HCT116 (cell line): ENCODE results near the gene TLCD3A. TPM values are rescaled to one million over a fixed set of nuclear protein-coding genes. Genes with fewer than 3 reads are reported as not detected.
A peak's percentile ranks its signal among the peaks of the same experiment; 100 is the strongest.
"Not testable (repeated sequence)": the region's sequence is repeated elsewhere in the genome, so short reads cannot be mapped to it uniquely, and the experiment has no call there.

Experiments
- ATAC-seq: fragments of 200-7000 bp; cut with Tn5 transposase; 2 replicates; pipeline ENCODE4 v1.9.1; 2020; ENCODE audit warnings: mild to moderate bottlenecking, moderate library complexity
- BruUV-seq: library from RNA; stranded (reverse); fragments of 400-500 nt; replicated peaks from 2 replicates; lab custom pipeline; 2021; lab: Mats Ljungman, UMichigan
- CTCF ChIA-PET: fragments of 300-600 bp; sonication (Branson Sonifier 250); formaldehyde crosslinking; loops from one replicate; lab custom pipeline; 2021; ENCODE audit warnings: antibody characterized with exemption; lab: Charles Lee
- POLR2A ChIA-PET: fragments of 300-600, 350-600 bp; sonication (Branson Sonifier 250); formaldehyde crosslinking; loops from one replicate; lab custom pipeline; 2021; ENCODE audit warnings: antibody characterized with exemption; lab: Charles Lee
- RAD21 ChIA-PET, 2 experiments: fragments of 300-600 bp; sonication (Branson Sonifier 250); formaldehyde crosslinking; loops; one replicate each; lab custom pipeline; 2023; ENCODE audit warnings: low total read pairs in 2 of 2; ENCODE audit not compliant: uncharacterized antibody in 2 of 2, unreplicated experiment in 2 of 2, low non-redundant PET in 1 of 2; lab: Charles Lee
- DNase-seq: peaks from one replicate; pipeline ENCODE4 v3.0.0-alpha.2; 2010; ENCODE audit warnings: low read depth, low spot score
- H2AFZ ChIP-seq: fragments of 200-600 bp; shearing (Covaris generic), sonication (generic); 2 replicates; pipeline ENCODE4 v1.6.1; 2017; ENCODE audit warnings: low read depth, mixed run types, mixed read lengths, antibody characterized with exemption, low read length; ENCODE audit not compliant: poor library complexity, severe bottlenecking
- H3K27ac ChIP-seq: 2 replicates; pipeline ENCODE4 v1.5.1; 2012; ENCODE audit warnings: low read depth, low read length
- H3K27me3 ChIP-seq: fragments of 200-600 bp; sonication (generic); 2 replicates; pipeline ENCODE4 v1.6.1; 2016; ENCODE audit warnings: mixed run types, low read length, mixed read lengths; ENCODE audit not compliant: insufficient read depth
- H3K36me3 ChIP-seq, 2 experiments: fragments of 200-500 bp in 1 of 2; fragments of 200-600 bp in 1 of 2; sonication (Bioruptor generic) in 1 of 2; sonication (generic) in 1 of 2; 2 replicates each; pipeline versions ENCODE4 v1.5.1 to v1.6.1; 2014 to 2016; ENCODE audit warnings: low read length in 2 of 2, inconsistent platforms in 1 of 2, mixed read lengths in 1 of 2, mixed run types in 1 of 2; ENCODE audit not compliant: insufficient read depth in 2 of 2, control insufficient read depth in 1 of 2
- H3K4me1 ChIP-seq, 2 experiments: fragments of 200-600 bp in 1 of 2; sonication (generic) in 1 of 2; 2 replicates each; pipeline versions ENCODE4 v1.5.1 to v1.6.1; 2012 to 2017; ENCODE audit warnings: low read length in 2 of 2, inconsistent platforms in 1 of 2, mild to moderate bottlenecking in 1 of 2, mixed read lengths in 1 of 2, mixed run types in 1 of 2, moderate library complexity in 1 of 2; ENCODE audit not compliant: insufficient read depth in 2 of 2, control insufficient read depth in 1 of 2
- H3K4me2 ChIP-seq: fragments of 200-600 bp; sonication (generic); 2 replicates; pipeline ENCODE4 v1.6.1; 2017; ENCODE audit warnings: mixed run types, low read length, mixed read lengths
- H3K4me3 ChIP-seq, 2 experiments: fragments of 200-600 bp in 1 of 2; sonication (generic) in 1 of 2; replicated peaks in 1 of 2; 2 replicates each; pipeline ENCODE4 v1.5.1; 2011 to 2016; ENCODE audit warnings: low read length in 2 of 2, control low read depth in 1 of 2, low read depth in 1 of 2, mild to moderate bottlenecking in 1 of 2, mixed read lengths in 1 of 2, mixed run types in 1 of 2
- H3K79me2 ChIP-seq: fragments of 200-600 bp; sonication (generic); 2 replicates; pipeline ENCODE4 v1.6.1; 2017; ENCODE audit warnings: mild to moderate bottlenecking, mixed run types, low read length, moderate library complexity, mixed read lengths; ENCODE audit not compliant: insufficient read depth
- H3K9ac ChIP-seq: fragments of 200-600 bp; sonication (generic); 2 replicates; pipeline ENCODE4 v1.6.1; 2016; ENCODE audit warnings: low read length, mixed read lengths
- H3K9me2 ChIP-seq: fragments of 200-600 bp; sonication (generic), shearing (Covaris generic); 2 replicates; pipeline ENCODE4 v1.6.1; 2017; ENCODE audit warnings: mixed run types, mild to moderate bottlenecking, moderate library complexity; ENCODE audit not compliant: insufficient read depth
- H3K9me3 ChIP-seq, 2 experiments: fragments of 200-500 bp in 1 of 2; fragments of 200-600 bp in 1 of 2; sonication (Bioruptor generic) in 1 of 2; sonication (generic) in 1 of 2; 2 replicates each; pipeline ENCODE4 v1.6.1; 2014 to 2017; ENCODE audit warnings: low read length in 2 of 2, mixed read lengths in 2 of 2, inconsistent platforms in 1 of 2, low read depth in 1 of 2, mild to moderate bottlenecking in 1 of 2, mixed run types in 1 of 2, moderate library complexity in 1 of 2; ENCODE audit not compliant: control insufficient read depth in 1 of 2, insufficient read depth in 1 of 2
- H4K20me1 ChIP-seq: fragments of 200-600 bp; sonication (generic), shearing (Covaris generic); 2 replicates; pipeline ENCODE4 v1.6.1; 2017; ENCODE audit warnings: mixed run types, mild to moderate bottlenecking, moderate library complexity; ENCODE audit not compliant: insufficient read depth
- MAX ChIP-seq: IDR thresholded peaks from 2 replicates; pipeline ENCODE4 v1.6.1; 2012
- POLR2AphosphoS5 ChIP-seq: IDR thresholded peaks from 2 replicates; pipeline ENCODE4 v1.6.1; 2011; ENCODE audit warnings: mild to moderate bottlenecking, low read depth, low read length, moderate library complexity
- SP1 ChIP-seq: IDR thresholded peaks from 2 replicates; pipeline ENCODE4 v1.6.1; 2012; ENCODE audit warnings: low read depth
- intact Hi-C: fragments of 100-400 bp; cut with micrococcal nuclease; formaldehyde crosslinking; loops from 2 replicates; pipeline ENCODE4 v1.10.0; 2022
- total RNA-seq: library from RNA; stranded (reverse); gene quantifications from one replicate; pipeline ENCODE4 v1.2.1, GENCODE V29; 2021; ENCODE audit not compliant: unreplicated experiment

Gene TLCD3A
- total RNA-seq, 1 experiment from 2014 or later = 26.0 TPM

- no peak for TF ChIP-seq MAX
- no peak for TF ChIP-seq SP1
- no peak for TF ChIP-seq POLR2AphosphoS5
Measured at GRCh38 chr17:789160-789840, 56.9 kb downstream of the TLCD3A start (continued).

GRCh38 chr17:789931-790873, 57.8 kb downstream of the TLCD3A start:
- BruUV-seq, H3K9me3 ChIP-seq, H3K4me3 ChIP-seq, POLR2A ChIA-PET, H4K20me1 ChIP-seq, DNase-seq, intact Hi-C loops, H3K27me3 ChIP-seq, H3K4me1 ChIP-seq, H3K27ac ChIP-seq, H3K4me2 ChIP-seq, H3K9me2 ChIP-seq, RAD21 ChIA-PET, H3K9ac ChIP-seq, H2AFZ ChIP-seq: not testable (repeated sequence)
- CTCF ChIA-PET = interaction anchor here (1.6 to 2.1 kb wide), 2 partner anchors 191 to 206 kb away, joined by 7 to 8 read pairs; partner anchors contain the start of gene TIMM22
- peak; percentile 65 for ATAC-seq
- Histone ChIP-seq H3K79me2 (peaks cover 36% of the 10 kb centered on the region), H3K36me3 (peaks cover 8 to 34% of the 10 kb centered on the region in 2 experiments; a peak in 3 of 4 replicates)

- H3K9me2 ChIP-seq, H3K9ac ChIP-seq, H3K4me3 ChIP-seq, DNase-seq, H3K9me3 ChIP-seq, H4K20me1 ChIP-seq, RAD21 ChIA-PET, intact Hi-C loops, ATAC-seq, H3K27ac ChIP-seq, BruUV-seq, POLR2A ChIA-PET, H3K27me3 ChIP-seq, H3K4me2 ChIP-seq, H2AFZ ChIP-seq: not testable (repeated sequence)
- CTCF ChIA-PET = interaction anchor here (1.6 to 2.1 kb wide), 2 partner anchors 190 to 206 kb away, joined by 7 to 8 read pairs; partner anchors contain the start of gene TIMM22
- Histone ChIP-seq H3K4me1 (peaks cover 0 to 11% of the 10 kb centered on the region in 2 experiments; a peak in 2 of 4 replicates), H3K36me3 (peaks cover 8 to 34% of the 10 kb centered on the region in 2 experiments; a peak in 3 of 4 replicates), H3K79me2 (peaks cover 30% of the 10 kb centered on the region)
Measured at GRCh38 chr17:790874-791247, 58.5 kb downstream of the TLCD3A start.
